Measurements from ENCODE around the gene BLM. TPM values are rescaled to one million over a fixed set of nuclear protein-coding genes. Genes with fewer than 3 reads are reported as not detected.
"Not testable (repeated sequence)": the region's sequence is repeated elsewhere in the genome, so short reads cannot be mapped to it uniquely, and the experiment has no call there.

Gene BLM
- total RNA-seq, 1 experiment from 2014 or later = 41.9 TPM

DNA sequence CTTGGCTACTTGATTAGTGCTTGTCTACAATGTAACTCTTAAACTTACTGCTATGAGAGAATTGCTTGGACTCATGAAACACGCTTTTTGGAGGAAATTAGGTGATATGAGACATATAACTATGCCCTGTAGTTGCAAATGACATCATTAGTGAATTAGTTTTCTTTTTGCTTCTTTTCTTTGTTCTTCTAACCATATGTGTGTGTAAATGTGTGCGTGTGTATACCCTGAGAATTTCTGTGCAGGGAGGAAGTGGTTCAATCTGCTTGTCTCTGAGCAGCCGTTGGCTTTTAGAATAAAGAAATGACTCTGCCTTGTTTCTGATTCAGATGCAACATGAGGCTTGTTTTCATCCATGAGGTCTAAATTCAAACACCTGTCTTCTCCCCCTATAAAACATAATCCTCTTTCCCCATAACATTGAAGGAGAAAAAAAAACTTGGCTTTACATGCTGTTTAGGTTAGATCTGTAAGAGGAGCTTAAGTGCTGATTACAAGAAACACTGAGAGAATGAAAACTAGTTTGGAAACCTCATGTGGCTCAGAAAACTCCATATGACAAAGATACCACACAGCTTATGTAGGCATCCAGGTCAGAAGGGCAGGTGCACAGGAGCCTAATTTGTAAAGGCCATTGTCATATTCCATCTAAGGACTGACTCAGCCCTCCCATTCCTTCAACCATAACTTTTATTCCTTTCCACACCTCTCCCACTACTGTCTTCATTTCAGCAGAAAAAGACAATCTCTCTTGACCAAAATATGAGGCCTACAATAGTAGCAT lies 30.5 kb upstream of the BLM start:
- in situ Hi-C loops (cut with HindIII; ENCODE audit: low pct_unique_long_range_greater_than_20kb, low sequenced_read_pairs) = no loop called here
- DNase-seq (ENCODE audit: low read depth, low spot score) = no peak

DNA sequence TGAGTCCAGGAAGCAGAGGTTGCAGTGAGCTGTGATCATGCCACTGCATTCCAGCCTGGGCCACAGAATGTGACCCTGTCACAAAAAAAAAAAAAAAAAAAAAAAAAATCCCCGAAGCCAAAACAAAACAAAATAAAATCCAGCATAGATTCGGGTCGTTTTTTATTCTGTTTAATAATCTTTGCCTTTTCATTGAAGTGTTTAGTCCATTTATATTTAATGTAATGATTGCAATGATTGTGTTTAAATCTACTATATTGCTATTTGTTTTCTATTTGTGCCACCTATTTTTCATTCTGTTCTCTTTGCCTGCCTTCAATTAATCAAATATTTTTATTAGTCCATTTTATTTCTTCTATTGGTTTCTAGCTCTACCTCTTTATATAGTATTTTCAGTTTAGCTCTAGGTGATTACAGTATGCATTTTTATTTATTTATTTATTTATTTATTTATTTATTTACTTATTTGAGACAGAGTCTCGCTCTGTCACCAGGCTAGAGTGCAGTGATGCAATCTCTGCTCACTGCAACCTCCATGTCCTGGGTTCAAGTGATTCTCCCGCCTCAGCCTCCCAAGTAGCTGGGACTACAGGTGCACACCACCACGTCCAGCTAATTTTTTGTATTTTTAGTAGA lies 27.7 kb upstream of the BLM start:
- in situ Hi-C loops (cut with HindIII; ENCODE audit: low pct_unique_long_range_greater_than_20kb, low sequenced_read_pairs); DNase-seq (ENCODE audit: low read depth, low spot score): not testable (repeated sequence)

DNA sequence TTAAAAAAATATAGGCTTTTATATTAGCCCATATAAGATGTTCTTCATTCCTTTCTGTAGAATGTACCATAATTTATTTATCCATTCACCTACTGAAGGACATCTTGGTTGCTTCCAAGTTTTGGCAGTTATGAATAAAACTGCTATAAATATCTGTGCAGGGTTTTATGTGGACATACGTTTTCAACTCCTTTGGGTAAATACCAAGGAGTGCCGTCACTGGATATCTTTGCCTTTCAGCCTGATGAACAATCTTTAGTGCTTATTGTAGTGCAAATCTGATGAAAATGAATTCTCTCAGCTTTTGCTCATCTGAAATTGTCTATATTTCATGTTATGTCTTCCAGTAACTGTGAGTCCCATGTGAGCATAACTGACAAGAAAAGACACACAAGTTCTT lies 26.6 kb upstream of the BLM start:
- DNase-seq (ENCODE audit: low read depth, low spot score) = no peak
- in situ Hi-C loops (cut with HindIII; ENCODE audit: low pct_unique_long_range_greater_than_20kb, low sequenced_read_pairs) = no loop called here

DNA sequence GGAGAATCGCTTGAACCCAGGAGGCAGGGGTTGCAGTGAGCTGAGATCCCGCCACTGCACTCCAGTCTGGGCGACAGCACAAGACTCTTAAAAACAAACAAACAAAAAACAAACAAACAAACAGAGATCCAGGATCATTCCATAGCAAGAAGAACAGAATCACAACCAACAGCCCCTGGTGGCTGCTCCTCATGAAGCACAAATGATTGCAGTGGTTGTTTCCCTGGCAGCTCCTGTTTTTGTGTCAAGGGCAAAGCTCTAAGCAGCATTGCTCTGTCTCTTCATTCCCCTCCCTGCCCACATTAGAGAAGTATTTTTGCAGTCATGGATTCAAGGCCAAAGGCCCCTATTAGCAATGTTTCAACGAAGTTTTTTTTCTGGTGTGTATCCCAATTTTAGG lies 25.8 kb upstream of the BLM start:
- in situ Hi-C loops (cut with HindIII; ENCODE audit: low pct_unique_long_range_greater_than_20kb, low sequenced_read_pairs) = no loop called here
- DNase-seq (ENCODE audit: low read depth, low spot score) = no peak

DNA sequence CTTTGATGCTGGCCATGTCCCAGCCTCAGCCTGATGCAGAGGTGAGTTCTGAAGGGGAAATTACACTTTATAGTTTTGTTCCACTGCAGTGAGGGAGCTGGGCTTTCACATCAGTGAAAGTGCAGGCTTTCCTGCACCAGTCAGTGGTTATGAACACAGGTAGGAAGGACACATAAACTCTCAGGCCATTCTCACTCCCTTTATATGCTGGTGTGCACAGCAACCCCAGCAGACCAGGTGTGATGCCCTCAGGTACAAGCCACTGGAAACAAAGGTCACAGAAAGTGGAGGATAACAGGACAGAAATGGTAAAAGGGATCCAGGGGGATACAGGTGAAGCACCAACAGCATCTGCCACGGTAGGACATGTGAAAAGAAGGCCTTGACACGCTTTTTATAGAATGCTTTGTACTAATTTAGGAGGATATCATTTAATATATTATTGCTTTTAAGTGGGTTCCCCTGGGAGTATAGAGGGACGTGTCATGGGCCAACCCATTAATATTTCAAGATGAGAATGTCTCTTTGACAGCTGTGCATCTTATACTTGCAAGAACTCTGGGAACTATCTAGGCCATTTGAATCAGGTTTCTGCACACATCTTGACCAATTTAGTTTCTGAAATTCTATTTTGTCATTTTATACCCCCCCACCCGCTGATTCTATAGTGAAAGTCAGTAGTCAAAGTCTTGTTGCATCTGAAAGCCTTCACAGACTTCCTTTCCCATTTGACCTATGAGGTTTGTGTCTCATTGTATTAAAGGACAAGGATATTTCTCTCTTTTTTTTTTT lies 25.0 kb upstream of the BLM start:
- in situ Hi-C loops (cut with HindIII; ENCODE audit: low pct_unique_long_range_greater_than_20kb, low sequenced_read_pairs) = no loop called here
- DNase-seq (ENCODE audit: low read depth, low spot score) = no peak

DNA sequence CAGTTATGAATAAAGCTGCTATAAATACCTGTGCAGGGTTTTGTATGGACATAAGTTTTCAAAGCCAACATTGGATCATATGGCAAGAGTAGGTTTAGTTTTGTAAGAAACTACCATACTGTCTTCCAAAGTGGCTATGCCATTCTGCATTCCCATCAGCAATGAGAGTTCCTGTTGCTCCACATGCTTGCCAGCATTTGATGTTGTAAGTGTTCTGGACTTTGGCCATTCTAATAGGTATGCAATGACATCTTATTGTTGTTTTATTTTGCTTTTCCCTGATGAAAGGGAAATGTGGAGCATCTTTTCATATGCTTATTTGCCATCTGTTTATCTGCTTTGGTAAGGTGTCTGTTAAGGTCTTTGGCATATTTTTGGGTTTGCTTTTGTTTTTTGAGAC lies 22.2 kb upstream of the BLM start:
- no peak for DNase-seq (ENCODE audit: low read depth, low spot score)
- in situ Hi-C loops (cut with HindIII; ENCODE audit: low pct_unique_long_range_greater_than_20kb, low sequenced_read_pairs) = no loop called here

DNA sequence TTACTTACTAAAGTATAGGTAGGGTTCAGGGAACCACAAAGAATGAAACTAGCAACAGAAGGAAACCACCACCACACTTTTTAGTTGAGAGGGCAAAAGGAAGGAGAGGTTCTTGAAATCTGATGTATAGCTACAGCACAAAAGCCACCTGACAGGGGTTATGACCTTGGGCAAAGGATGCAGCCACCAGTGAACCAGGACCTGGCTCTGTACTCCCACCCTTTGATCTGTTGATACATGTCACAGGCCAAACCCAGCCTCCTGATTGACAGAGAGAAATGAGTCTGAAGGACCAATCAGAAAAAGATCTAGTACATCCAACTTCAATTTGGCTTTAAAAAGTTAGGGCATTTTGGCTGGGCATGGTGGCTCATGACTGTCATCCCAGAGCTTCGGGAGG lies 20.0 kb upstream of the BLM start:
- DNase-seq (ENCODE audit: low read depth, low spot score) = no peak
- in situ Hi-C loops (cut with HindIII; ENCODE audit: low pct_unique_long_range_greater_than_20kb, low sequenced_read_pairs) = no loop called here

DNA sequence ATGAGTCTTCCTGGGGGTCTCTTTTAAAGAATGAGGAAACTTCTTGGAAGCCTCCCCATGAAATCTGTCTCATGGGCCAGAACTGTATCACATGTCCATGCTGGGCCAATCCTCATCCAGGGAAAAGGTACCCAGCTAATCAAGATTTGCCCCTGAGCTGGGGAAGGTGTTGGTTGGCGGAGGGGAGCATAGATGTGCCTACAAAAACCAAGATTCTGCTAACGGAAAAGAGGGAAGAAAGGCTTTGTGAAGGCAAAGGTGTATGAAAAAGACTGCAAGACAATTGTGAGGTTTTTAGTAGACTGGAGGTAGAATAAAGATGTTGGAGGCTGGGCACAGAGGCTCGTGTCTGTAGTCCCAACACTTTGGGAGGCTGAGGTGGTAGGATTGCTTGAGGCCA lies 18.5 kb upstream of the BLM start:
- in situ Hi-C loops (cut with HindIII; ENCODE audit: low pct_unique_long_range_greater_than_20kb, low sequenced_read_pairs) = no loop called here
- DNase-seq (ENCODE audit: low read depth, low spot score) = no peak

DNA sequence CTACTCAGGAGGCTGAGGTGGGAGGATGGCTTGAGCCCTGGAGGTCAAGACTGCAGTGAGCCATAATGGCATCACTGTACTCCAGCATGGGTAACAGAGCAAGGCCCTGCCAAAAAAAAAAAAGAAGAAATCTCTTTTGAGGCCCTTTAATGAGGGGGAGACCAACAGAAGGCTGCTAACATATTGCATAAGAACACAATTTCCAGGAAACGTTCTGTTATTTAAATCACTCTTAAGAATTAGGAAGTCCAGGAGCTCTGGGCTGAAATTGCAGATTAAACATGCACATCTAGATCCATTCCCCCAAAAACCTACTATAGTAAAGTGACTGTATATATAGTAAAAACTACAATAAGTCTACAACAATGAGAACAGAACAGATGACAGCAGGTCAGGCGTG lies 16.1 kb upstream of the BLM start:
- DNase-seq (ENCODE audit: low read depth, low spot score) = no peak
- in situ Hi-C loops (cut with HindIII; ENCODE audit: low pct_unique_long_range_greater_than_20kb, low sequenced_read_pairs) = no loop called here

DNA sequence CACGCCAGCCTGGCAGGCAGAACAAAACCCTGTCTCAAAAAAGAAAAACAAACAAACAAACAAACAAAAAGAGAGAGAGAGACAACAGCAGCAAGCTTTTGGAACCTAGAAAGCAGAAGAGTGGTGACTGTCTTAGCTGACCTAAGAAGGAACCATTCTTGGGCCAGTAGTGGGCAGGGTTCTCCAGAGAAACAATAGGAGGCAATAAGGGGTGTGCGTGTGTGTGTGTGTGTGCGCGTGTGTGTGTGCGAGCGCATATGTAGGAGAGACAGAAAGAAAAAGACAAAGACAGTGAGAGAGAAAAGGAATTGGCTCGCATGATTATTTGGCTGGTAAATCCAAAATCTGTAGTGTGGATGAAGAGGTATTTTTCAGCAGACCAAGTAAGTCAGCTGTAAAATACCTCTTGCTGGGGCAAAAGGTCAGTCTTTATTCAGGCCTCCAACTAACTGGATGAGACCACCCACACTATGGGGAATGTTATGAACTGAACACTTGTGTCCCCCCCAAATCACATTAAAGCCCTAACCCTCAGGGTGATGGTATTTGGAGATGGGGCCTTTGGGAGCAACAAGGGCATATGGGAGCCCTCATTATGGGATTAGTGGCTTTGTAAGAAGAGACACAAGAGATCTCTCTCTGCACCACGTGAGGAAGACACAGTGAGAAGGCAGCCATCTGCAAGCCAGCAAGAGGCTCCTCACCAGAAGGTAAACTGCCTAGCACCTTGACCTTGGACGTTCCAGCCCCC lies 15.1 kb upstream of the BLM start:
- no peak for DNase-seq (ENCODE audit: low read depth, low spot score)
- in situ Hi-C loops (cut with HindIII; ENCODE audit: low pct_unique_long_range_greater_than_20kb, low sequenced_read_pairs) = no loop called here

DNA sequence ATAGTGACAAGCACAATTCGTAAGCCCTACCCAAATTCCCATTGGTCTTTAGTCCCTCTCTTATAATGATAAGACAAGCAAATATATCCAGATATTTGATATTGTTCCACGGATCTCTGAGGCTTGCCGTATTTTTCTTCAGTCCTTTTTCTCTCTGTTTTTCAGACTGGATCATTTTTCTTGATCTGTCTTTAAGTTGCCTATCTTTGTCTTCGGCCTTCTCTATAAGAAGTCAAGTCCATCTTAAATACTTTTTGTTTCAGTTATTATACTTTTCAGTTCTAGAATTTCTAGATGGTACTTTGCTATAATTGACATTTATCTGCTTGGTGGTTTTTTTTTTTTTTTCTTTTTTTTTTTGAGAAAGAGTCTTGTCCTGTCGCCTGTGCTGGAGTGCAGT lies 13.7 kb upstream of the BLM start:
- no peak for DNase-seq (ENCODE audit: low read depth, low spot score)
- in situ Hi-C loops (cut with HindIII; ENCODE audit: low pct_unique_long_range_greater_than_20kb, low sequenced_read_pairs) = no loop called here

DNA sequence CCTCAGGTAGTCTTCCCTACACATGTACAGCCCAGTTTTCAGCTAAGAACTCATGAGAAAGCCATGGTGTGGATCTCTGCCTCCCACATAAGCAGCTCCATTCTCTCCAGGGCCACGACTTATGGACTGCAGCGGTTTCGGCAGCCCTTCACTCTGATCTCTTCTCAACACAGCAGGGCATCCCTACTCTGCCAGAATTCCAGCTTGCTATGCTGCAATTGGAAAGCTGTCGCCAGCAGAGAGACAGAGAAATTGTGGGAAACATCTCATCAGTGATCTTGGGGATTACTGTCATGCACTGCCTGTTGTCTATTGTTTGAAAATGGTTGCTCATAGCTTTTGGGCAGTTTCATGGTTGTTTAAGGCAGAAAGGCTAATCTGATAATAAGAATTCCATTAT lies 11.9 kb upstream of the BLM start:
- no peak for DNase-seq (ENCODE audit: low read depth, low spot score)
- in situ Hi-C loops (cut with HindIII; ENCODE audit: low pct_unique_long_range_greater_than_20kb, low sequenced_read_pairs) = no loop called here

DNA sequence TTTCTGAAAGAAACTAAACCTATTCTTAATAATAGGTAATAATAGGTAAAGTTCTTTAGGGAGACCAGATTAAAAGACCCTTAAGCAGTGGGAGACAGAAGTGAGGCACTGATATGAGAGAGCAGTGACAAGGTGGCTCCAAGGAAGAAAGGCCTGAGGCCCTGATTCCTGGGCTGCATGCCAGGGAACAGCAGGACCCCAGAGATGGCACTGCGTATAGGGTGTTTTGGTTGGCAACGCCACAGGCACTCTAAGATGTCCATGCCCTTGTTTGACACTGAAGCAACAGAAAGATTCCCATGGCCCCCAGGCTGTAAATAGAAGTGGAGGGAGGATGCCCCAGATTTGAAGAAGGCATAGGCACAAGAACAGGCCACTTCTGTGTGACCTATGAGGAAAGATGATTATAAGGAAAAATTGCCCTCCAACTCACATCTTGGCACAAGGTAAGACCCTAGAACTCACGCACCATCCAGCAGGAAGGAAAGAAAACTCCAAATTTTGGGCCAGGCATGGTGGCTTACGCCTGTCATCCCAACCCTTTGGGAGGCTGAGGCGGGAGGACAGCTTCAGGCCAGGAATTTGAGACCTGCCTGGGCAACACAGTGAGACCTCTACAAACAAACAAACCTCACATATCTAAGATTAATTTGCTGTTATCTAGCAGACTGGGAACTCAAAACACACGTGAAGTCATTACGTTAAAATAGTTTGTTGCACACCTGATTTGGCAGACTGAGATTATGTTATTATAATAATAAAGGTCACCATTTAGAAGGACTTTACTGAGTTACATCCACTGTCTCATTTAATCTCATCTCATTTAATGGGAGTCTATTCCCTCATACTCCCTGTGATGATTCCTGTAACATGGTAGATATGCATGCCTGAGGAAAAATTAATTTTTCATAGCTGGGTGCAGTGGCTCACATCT lies 10.5 kb upstream of the BLM start:
- peak; percentile 44 for DNase-seq (ENCODE audit: low read depth, low spot score)
- in situ Hi-C loops (cut with HindIII; ENCODE audit: low pct_unique_long_range_greater_than_20kb, low sequenced_read_pairs) = no loop called here

DNA sequence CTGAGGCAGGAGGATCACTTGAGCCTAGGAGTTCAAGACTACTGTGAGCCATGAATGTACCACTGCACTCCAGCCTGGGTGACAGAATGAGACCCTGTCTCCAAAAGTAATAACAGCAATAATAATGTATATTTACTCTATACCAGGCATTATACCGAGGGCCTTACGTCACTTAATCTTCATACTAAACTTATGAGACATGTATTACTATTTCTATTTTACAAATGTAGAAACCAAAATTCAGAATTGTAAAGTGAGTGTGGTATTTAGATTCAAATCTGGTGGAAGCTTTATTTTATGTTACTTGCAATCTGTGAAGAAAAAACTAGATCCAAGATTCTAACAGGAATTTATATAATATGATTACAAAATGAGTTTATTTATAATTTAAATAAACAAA lies 9.7 kb upstream of the BLM start:
- no peak for DNase-seq (ENCODE audit: low read depth, low spot score)
- in situ Hi-C loops (cut with HindIII; ENCODE audit: low pct_unique_long_range_greater_than_20kb, low sequenced_read_pairs) = no loop called here

DNA sequence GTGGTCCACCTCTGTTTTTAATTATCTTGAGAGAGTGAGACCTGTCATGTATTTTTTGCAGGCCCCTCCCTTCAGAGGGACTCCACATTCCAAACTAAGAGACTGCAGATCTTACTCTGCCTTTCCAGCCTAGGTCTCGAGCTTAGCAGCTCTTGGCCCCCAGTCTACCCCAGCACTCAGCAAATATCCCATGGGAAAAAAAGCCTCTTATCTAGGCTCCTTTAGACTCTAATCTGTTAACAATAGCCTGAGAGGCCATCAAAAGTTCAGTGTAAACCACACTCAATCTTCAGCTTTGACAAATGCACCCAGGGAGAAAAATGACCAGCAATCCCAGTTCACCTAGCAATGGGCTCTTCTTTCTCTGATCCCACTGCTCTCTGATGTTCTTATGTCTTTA lies 8.6 kb upstream of the BLM start:
- in situ Hi-C loops (cut with HindIII; ENCODE audit: low pct_unique_long_range_greater_than_20kb, low sequenced_read_pairs) = no loop called here
- DNase-seq (ENCODE audit: low read depth, low spot score) = no peak

DNA sequence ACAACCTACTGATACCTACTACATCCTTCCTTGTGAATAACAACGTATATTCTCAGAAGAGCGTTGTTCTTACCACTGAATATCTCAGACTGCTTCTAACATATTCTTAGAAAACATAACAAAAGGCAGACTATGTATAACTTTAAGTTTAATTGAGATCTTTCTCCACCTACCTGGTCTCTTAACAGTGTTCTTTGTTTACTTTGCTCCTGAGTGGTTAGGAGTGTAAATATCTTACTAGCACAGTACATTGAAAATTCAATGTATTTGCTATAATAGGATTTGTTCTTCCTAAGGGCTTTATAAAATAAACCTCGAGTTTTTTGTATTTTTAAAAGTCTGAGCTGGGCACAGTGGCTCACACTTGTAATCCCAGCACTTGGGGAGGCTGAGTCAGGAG lies 7.9 kb upstream of the BLM start:
- in situ Hi-C loops (cut with HindIII; ENCODE audit: low pct_unique_long_range_greater_than_20kb, low sequenced_read_pairs) = no loop called here
- no peak for DNase-seq (ENCODE audit: low read depth, low spot score)

DNA sequence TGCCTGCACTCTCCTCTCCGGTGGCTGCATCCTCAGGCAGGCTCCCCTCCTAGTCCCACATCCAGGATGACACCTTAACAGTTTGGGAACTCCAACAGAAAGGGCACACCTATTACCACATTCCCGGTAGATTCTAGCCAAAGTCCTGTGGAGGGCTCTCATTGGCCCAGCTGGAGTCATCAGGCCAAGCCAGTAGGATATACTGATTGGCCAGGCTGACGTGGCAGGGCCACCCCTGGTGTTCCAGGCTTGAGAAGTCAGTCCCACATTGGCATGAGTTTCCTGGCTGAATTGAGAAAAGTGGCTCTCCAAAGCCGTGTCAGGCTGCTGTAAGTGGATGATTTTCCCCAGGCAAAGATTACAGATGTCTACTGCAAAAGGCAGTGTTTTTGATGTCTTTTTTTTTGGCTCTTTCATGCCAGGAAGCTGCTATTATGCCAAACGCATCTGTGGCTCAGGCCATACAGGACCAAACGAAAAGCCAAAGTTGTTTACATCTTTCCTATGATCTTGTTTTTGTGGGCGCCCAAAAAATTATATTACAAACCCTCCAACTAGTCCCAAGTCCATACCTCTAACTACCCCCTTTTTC lies 6.6 kb upstream of the BLM start:
- in situ Hi-C loops (cut with HindIII; ENCODE audit: low pct_unique_long_range_greater_than_20kb, low sequenced_read_pairs) = no loop called here
- DNase-seq (ENCODE audit: low read depth, low spot score) = no peak

Measured in SK-MEL-5 (cell line).